Measurements from ENCODE around the gene STK11. TPM values are rescaled to one million over a fixed set of nuclear protein-coding genes. Genes with fewer than 3 reads are reported as not detected.

The STK11 gene
- 10 to 100 TPM; 60.2 to 83.4 (median 71.1) TPM for total RNA-seq

GRCh38 chr19:1205114-1206099 lies at the start of gene STK11:
Gene STK11 (plus strand): TSS chr19:1205778. CDS start chr19:1206914, 1,136 bp downstream.
- peak within 1 kb of the TSS; percentile 62 to 79 (median 79) for H3K27ac ChIP-seq
- WGBS, 2 donors, result 11 to 29% methylated on average over 13 to 31 of the region's 114 CpGs
- peak within 1 kb of the TSS; percentile 35 to 83 (median 58) for H3K4me3 ChIP-seq (replicated peaks in 1 of 3)
- TF ChIP-seq CTCF (IDR thresholded peaks at IDR 0.05) (no peak), POLR2A (IDR thresholded peaks at IDR 0.05) (peak; percentile 61 to 84)
- no peaks in the 10 kb centered on the region for H3K27me3 ChIP-seq
- H3K36me3 ChIP-seq, result no peaks in the 10 kb centered on the region
- peaks cover 32 to 33% of the 10 kb centered on the region in 2 donors for H3K4me1 ChIP-seq
- DNase-seq, result peak; percentile 99
- no peaks in the 10 kb centered on the region for H3K9me3 ChIP-seq
- intact Hi-C loops (cut with DNase I), result no loop called here

GRCh38 chr19:1156305-1156801 lies 49.2 kb upstream of the STK11 start:
- H3K4me3 ChIP-seq (replicated peaks in 1 of 3), result no peak overlapping the region
- 84 to 92% methylated on average over 24 of the region's 24 CpGs for WGBS, 2 donors

GRCh38 chr19:1156830-1157615 lies 48.6 kb upstream of the STK11 start:
- 94% methylated on average over 38 to 46 of the region's 46 CpGs for WGBS, 2 donors
- no peak for DNase-seq
- intact Hi-C loops (cut with DNase I), result no loop called here

More at GRCh38 chr19:1156305-1156801, 49.2 kb upstream of the STK11 start:
- intact Hi-C loops (cut with DNase I), result no loop called here
- no peak for DNase-seq
- H3K4me1 ChIP-seq, result peaks cover 17 to 41% of the 10 kb centered on the region in 2 donors
- TF ChIP-seq CTCF (IDR thresholded peaks at IDR 0.05) (no peak), POLR2A (IDR thresholded peaks at IDR 0.05) (no peak)
- peak overlapping the region in 2 of 3 donors; percentile 84 to 93 for H3K27ac ChIP-seq
- H3K9me3 ChIP-seq, result no peaks in the 10 kb centered on the region
- H3K27me3 ChIP-seq, result no peaks in the 10 kb centered on the region
- H3K36me3 ChIP-seq, result peaks cover 0 to 10% of the 10 kb centered on the region in 2 donors

More at GRCh38 chr19:1156830-1157615, 48.6 kb upstream of the STK11 start:
- H3K4me3 ChIP-seq (replicated peaks in 1 of 3), result no peak overlapping the region
- peaks cover 23 to 41% of the 10 kb centered on the region in 2 donors for H3K4me1 ChIP-seq
- TF ChIP-seq POLR2A (IDR thresholded peaks at IDR 0.05), result no peak
- no peak for TF ChIP-seq CTCF (IDR thresholded peaks at IDR 0.05)
- peaks cover 0 to 10% of the 10 kb centered on the region in 2 donors for H3K36me3 ChIP-seq
- no peak overlapping the region for H3K27ac ChIP-seq
- H3K9me3 ChIP-seq, result no peaks in the 10 kb centered on the region
- H3K27me3 ChIP-seq, result no peaks in the 10 kb centered on the region

Measured in thyroid gland (tissue), 4 donors.